GM12878 (cell line): ENCODE results near the gene KMO.

Source experiments
- CHD1 ChIP-seq: IDR thresholded peaks from 2 replicates; pipeline ENCODE4 v1.6.1; 2012; ENCODE audit warnings: low read depth, low read length, improper control_type of control experiment
- CHD4 ChIP-seq: fragments of 200-600 bp; sonication (generic); IDR thresholded peaks from 2 replicates; pipeline ENCODE4 v1.6.1; 2016; ENCODE audit warnings: mild to moderate bottlenecking
- CREB1 ChIP-seq: IDR thresholded peaks from 2 replicates; pipeline ENCODE4 v1.6.1; 2012; ENCODE audit warnings: low read depth, mild to moderate bottlenecking, inconsistent platforms
- CTCF ChIP-seq, 3 experiments: IDR thresholded peaks in 2 of 3; conservative IDR thresholded peaks in 1 of 3; 2 replicates each; pipeline ENCODE4 v1.5.1; 2011; ENCODE audit warnings: low read depth in 3 of 3, low read length in 3 of 3, mild to moderate bottlenecking in 3 of 3, control low read depth in 2 of 3, moderate library complexity in 2 of 3, inconsistent platforms in 1 of 3, mixed read lengths in 1 of 3; ENCODE audit not compliant: control insufficient read depth in 2 of 3, insufficient read depth in 1 of 3; ENCODE audit errors: extremely low read depth in 1 of 3
- EP300 ChIP-seq, 2 experiments: fragments of 150-350 bp in 1 of 2; IDR thresholded peaks; 2 replicates each; pipeline ENCODE4 v1.6.1; 2011 to 2012; ENCODE audit warnings: low read depth in 2 of 2, low read length in 2 of 2, borderline replicate concordance in 1 of 2, improper control_type of control experiment in 1 of 2, inconsistent platforms in 1 of 2; ENCODE audit not compliant: control insufficient read depth in 1 of 2
- EZH2 ChIP-seq: IDR thresholded peaks from 2 replicates; pipeline ENCODE4 v1.6.1; 2012; ENCODE audit warnings: low read depth, mild to moderate bottlenecking, control low read depth, inconsistent platforms, low read length, borderline replicate concordance; ENCODE audit not compliant: control insufficient read depth
- FOXK2 ChIP-seq: fragments of 450-650 bp; IDR thresholded peaks from 2 replicates; pipeline ENCODE4 v1.6.1; 2017; ENCODE audit warnings: mild to moderate bottlenecking, moderate library complexity
- MYC ChIP-seq: IDR thresholded peaks from 2 replicates; pipeline ENCODE4 v1.6.1; 2011; ENCODE audit warnings: mild to moderate bottlenecking, low read length, moderate library complexity, inconsistent platforms; ENCODE audit not compliant: insufficient read depth, insufficient replicate concordance, insufficient read length, severe bottlenecking
- NFIC ChIP-seq: IDR thresholded peaks from 2 replicates; pipeline ENCODE4 v1.6.1; 2012; ENCODE audit warnings: low read depth, mild to moderate bottlenecking, inconsistent platforms, low read length, moderate library complexity
- TBL1XR1 ChIP-seq: IDR thresholded peaks from 2 replicates; pipeline ENCODE4 v1.6.1; 2012; ENCODE audit warnings: low read depth, low read length, improper control_type of control experiment

- TF ChIP-seq CHD1 (no peak), TBL1XR1 (no peak), CTCF (IDR thresholded peaks at IDR 0.05 in 2 of 3, conservative IDR thresholded peaks at IDR 0.05 in 1 of 3; ENCODE audit: control insufficient read depth in 2 of 3, extremely low read depth in 1 of 3, insufficient read depth in 1 of 3, low read depth in 3 of 3, low read length in 3 of 3) (no peak), NFIC (no peak), EP300 (IDR thresholded peaks at IDR 0.05; ENCODE audit: borderline replicate concordance in 1 of 2, control insufficient read depth in 1 of 2, low read depth in 2 of 2, low read length in 2 of 2) (no peak), CHD4 (no peak), FOXK2 (no peak), CREB1 (no peak), MYC (no peak), EZH2 (no peak)
Measured at GRCh38 chr1:241606544-241606943, 74.4 kb downstream of the KMO start.
